NCI-H460 (cell line): ENCODE results near the gene DOCK9. TPM values are rescaled to one million over a fixed set of nuclear protein-coding genes. Genes with fewer than 3 reads are reported as not detected.
"Not testable (repeated sequence)": the region's sequence is repeated elsewhere in the genome, so short reads cannot be mapped to it uniquely, and the experiment has no call there.

Experiments
- DNase-seq: peaks from one replicate; pipeline ENCODE4 v3.0.0-alpha.2; 2016; ENCODE audit warnings: low read depth; ENCODE audit errors: extremely low read depth
- small RNA-seq, 2 experiments: library from RNA; depleted of rRNA; stranded (forward); fragments of <200 nt; gene quantifications; one replicate each; pipeline ENCODE3, GENCODE V24; 2014
- total RNA-seq: library from RNA; depleted of rRNA; stranded (reverse); fragments of >200 nt; shearing (Covaris generic); gene quantifications from 2 replicates; pipeline ENCODE4 v1.2.3, GENCODE V29; 2014; rRNA removed

Gene DOCK9
- total RNA-seq, 1 experiment from 2014 or later: 11.5 TPM

GRCh38 chr13:98761126-98761985 is 216.5 kb downstream of the DOCK9 start:
- no peak for DNase-seq

GRCh38 chr13:98755729-98756128 is 222.1 kb downstream of the DOCK9 start:
- DNase-seq: no peak

- DNase-seq: no peak
Observed at GRCh38 chr13:98755116-98755515, 222.7 kb downstream of the DOCK9 start.

GRCh38 chr13:98754468-98754867 is 223.4 kb downstream of the DOCK9 start:
- DNase-seq: not testable (repeated sequence)

- DNase-seq: no peak
Observed at GRCh38 chr13:98752467-98753290, 225.2 kb downstream of the DOCK9 start, which contains the start of gene SLC15A1. Gene SLC15A1 (minus strand): TSS chr13:98752672. CDS start chr13:98752598, 74 bp downstream.

- DNase-seq: no peak
Observed at GRCh38 chr13:98751861-98752466, 225.9 kb downstream of the DOCK9 start.

- DNase-seq: no peak
Observed at GRCh38 chr13:98751367-98751782, 226.5 kb downstream of the DOCK9 start.

- no peak for DNase-seq
Observed at GRCh38 chr13:98749501-98749900, 228.4 kb downstream of the DOCK9 start.

- no peak for DNase-seq
Observed at GRCh38 chr13:98746968-98747367, 230.9 kb downstream of the DOCK9 start.

Small RNA genes lying within 50 kb of the gene (small RNA-seq; reads per million reads assigned to genes)
- 0 reads per million in 2 experiments for gene AL161420.1
- 0 reads per million in 2 experiments for gene RNU6-83P

Other genes with a start within 250 kb of the DOCK9 start
- not detected in 2 replicates for gene SLC15A1, start 225.4 kb downstream of the DOCK9 start, total RNA-seq
- gene UBAC2, start 222.8 kb upstream of the DOCK9 start, total RNA-seq: 41.9 and 43.0 TPM in 2 replicates